NCI-H2107 (cell line): ENCODE measurements around the gene MSH4.
"Not testable (repeated sequence)": the region's sequence is repeated elsewhere in the genome, so short reads cannot be mapped to it uniquely, and the experiment has no call there.

Experiments used
- DNase-seq: peaks from one replicate; lab custom pipeline; 2025; lab: John Stamatoyannopoulos, UW

Gene MSH4

GRCh38 chr1:75797273-75797588 lies 549 bp downstream of the MSH4 start:
- no peak for DNase-seq

GRCh38 chr1:75797606-75798216 lies 1.0 kb downstream of the MSH4 start:
- DNase-seq, result no peak

- DNase-seq, result not testable (repeated sequence)
These were observed 4.8 kb downstream of the MSH4 start for GRCh38 chr1:75801480-75801879.

- DNase-seq, result no peak
These were observed 12.2 kb downstream of the MSH4 start for GRCh38 chr1:75808921-75809320.

GRCh38 chr1:75810113-75810512 lies 13.4 kb downstream of the MSH4 start:
- DNase-seq, result not testable (repeated sequence)

GRCh38 chr1:75811211-75811981 lies 14.7 kb downstream of the MSH4 start:
- DNase-seq, result no peak

- DNase-seq, result no peak
These were observed 15.4 kb downstream of the MSH4 start for GRCh38 chr1:75812065-75812464.

- not testable (repeated sequence) for DNase-seq
These were observed 26.9 kb downstream of the MSH4 start for GRCh38 chr1:75823596-75823995.

GRCh38 chr1:75836528-75837100 lies 39.9 kb downstream of the MSH4 start:
- DNase-seq, result no peak

- no peak for DNase-seq
These were observed 41.4 kb downstream of the MSH4 start for GRCh38 chr1:75838079-75838478.

- DNase-seq, result no peak
These were observed 44.7 kb downstream of the MSH4 start for GRCh38 chr1:75841421-75841820.

- DNase-seq, result no peak
These were observed 48.9 kb downstream of the MSH4 start for GRCh38 chr1:75845576-75845975.

- no peak for DNase-seq
These were observed 58.3 kb downstream of the MSH4 start for GRCh38 chr1:75855010-75855409.

- DNase-seq, result no peak
These were observed 59.1 kb downstream of the MSH4 start for GRCh38 chr1:75855734-75856133.

GRCh38 chr1:75861831-75862230 lies 65.1 kb downstream of the MSH4 start:
- DNase-seq, result no peak

GRCh38 chr1:75870951-75871350 lies 74.3 kb downstream of the MSH4 start:
- DNase-seq, result no peak

- DNase-seq, result no peak
These were observed 83.3 kb downstream of the MSH4 start for GRCh38 chr1:75879985-75880384.

- no peak for DNase-seq
These were observed 87.8 kb downstream of the MSH4 start for GRCh38 chr1:75884437-75884836.

GRCh38 chr1:75901371-75901770 lies 104.7 kb downstream of the MSH4 start:
- DNase-seq, result no peak

- no peak for DNase-seq
These were observed 112.1 kb downstream of the MSH4 start for GRCh38 chr1:75908717-75909152.

GRCh38 chr1:75916834-75917233 lies 120.2 kb downstream of the MSH4 start:
- no peak for DNase-seq

- DNase-seq, result no peak
These were observed 126.0 kb downstream of the MSH4 start for GRCh38 chr1:75922698-75923097.

- no peak for DNase-seq
These were observed 135.6 kb downstream of the MSH4 start, which contains the start of gene ASB17 for GRCh38 chr1:75932304-75932703. Gene ASB17 (minus strand): TSS chr1:75932404. CDS start chr1:75932291, 113 bp downstream.
